GM20431 (cell line): Measurements from ENCODE around the gene MSH4.
"Not testable (repeated sequence)": the region's sequence is repeated elsewhere in the genome, so short reads cannot be mapped to it uniquely, and the experiment has no call there.

Experiments
- in situ Hi-C: fragments of 300-500 bp; cut with MseI, MboI; formaldehyde crosslinking; loops from one replicate; pipeline ENCODE4 v1.15.0; 2020; ENCODE audit warnings: low sequenced_read_pairs; ENCODE audit not compliant: unreplicated experiment

The MSH4 gene

DNA sequence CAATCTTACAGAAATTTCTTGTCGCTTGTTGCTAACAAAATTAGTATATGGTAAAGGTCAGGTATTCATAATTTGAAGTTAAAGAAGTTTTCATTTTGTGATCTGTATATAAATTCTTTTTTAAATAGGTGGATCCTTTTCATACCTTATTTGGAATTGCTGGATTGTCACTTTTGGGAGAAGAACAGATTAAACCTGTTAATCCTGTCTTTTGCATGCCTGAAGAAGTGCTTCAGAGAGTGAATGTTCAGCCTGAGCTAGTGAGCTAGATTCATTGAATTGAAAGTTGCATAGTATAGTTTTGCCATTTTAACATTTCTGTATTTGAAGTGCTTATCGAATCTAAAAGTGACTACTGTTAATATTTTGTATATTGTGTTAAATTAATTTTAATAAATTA, 2.3 kb upstream of the MSH4 start:
- in situ Hi-C loops = no loop called here

DNA sequence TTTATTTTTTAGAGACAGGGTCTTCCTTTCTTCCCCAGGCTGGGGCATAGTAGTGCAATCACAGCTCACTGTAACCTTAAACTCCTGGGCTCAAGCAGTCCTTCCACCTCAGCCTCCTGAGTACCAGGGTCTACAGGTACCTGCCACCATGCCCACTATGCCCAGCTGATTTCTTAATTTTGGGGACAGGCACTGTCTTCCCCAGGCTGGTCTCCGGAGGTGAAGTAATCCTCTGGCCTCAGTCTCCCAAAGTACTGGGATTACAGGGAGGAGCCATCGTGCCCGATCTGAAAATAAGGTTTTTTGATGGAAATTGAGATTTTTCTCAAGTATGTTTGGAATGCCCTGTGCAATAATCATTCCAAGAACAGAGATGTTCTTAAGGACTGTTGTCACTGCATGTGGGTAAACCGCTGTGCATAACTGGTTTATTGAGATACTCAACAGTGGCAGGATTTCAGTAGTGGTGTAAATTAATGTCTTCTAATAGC, 934 bp upstream of the MSH4 start:
- in situ Hi-C loops = no loop called here

DNA sequence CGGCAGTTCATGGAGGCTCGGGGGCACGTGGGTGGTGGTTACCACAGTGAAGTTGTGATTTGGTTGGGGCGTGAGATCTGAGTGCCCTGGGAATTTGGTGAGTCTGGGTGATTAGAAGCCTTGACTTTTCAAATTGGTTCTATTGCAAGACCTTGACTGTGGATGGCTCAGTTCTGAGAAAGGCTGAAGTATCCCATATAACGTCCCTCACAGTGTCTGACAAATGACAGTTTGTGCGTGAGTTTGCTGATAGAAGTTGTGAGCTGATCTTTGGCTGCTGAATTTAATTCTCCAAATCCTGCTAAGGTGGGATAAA, 549 bp downstream of the MSH4 start:
- in situ Hi-C loops = no loop called here

DNA sequence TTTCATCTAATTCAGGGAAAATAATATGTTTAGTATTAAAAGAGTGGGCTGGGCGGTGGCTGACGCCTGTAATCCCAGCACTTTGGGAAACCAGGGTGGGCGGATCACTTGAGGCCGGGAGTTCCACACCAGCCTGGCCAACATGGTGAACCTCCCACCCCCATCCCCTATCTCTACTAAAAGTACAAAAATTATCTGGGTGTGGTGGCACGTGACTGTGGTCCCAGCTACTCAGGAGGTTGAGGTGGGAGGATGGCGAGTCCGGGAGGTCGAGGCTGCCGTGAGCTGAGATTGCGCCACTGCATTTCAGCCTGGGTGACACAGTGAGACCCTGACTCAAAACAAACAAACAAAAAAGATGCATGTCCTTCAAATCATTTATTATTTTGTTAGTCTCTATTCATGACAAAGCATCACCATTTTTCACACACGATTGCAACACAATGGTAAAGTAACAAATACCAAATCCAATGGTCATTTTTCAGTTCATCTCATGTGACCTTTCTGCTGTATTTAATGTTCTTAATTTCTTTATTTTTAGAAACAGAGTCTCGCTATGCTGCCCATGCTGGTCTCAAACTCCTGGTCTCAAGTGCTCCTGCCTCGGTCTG, 1.0 kb downstream of the MSH4 start:
- in situ Hi-C loops = no loop called here

DNA sequence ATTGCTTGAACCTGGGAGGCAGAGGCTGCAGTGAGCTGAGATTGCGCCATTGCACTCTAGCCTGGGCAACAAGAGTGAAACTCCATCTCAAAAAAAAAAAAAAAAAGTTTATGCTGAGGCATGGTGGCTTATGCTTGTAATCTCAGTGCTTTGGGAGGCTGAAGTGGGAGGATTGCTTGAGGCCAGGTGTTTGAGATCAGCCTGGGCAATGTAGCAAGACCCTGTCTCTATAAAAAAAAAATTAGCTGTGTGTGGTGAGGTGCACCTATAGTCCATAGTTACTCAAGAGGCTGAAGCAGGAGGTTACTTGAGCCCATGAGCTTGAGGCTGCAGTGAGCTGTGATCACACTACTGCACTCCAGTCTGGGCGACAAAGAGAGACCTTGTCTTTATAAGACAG, 4.8 kb downstream of the MSH4 start:
- in situ Hi-C loops = not testable (repeated sequence)

DNA sequence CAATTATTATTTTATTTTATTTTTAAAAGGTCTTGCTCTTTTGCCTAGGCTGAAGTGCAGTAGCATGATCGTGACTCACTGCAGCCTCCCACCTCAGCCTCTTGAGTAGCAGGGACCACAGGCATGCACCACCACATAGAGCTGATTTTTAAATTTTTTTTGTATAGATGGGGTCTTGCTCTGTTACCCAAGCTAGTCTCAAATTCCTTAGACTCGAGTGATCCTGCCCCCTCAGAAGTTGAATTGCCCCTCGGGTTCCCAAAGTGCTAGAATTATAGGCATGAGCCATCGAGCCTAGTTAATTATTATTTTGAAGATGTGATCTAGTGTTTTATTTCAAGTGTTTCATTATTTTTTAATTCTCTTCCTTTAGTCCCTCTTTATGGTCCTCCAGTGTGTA, 12.2 kb downstream of the MSH4 start:
- in situ Hi-C loops = no loop called here

DNA sequence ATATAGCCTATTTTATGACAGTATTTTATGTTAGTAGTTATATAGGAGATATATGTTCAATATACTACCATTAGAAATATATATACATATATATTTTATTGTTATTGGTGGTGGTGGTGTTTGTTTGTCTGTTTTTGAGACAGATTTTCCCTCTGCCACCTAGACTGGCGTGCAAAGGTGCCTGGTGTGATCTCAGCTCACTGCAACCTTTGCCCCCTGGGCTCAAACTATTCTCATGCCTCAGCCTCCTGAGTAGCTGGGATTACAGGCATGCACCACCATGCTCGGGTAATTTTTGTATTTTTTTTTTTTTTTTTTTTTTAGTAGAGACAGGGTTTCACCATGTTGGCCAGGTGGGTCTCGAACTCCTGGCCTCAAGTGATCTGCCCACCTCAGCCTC, 13.4 kb downstream of the MSH4 start:
- in situ Hi-C loops = not testable (repeated sequence)

DNA sequence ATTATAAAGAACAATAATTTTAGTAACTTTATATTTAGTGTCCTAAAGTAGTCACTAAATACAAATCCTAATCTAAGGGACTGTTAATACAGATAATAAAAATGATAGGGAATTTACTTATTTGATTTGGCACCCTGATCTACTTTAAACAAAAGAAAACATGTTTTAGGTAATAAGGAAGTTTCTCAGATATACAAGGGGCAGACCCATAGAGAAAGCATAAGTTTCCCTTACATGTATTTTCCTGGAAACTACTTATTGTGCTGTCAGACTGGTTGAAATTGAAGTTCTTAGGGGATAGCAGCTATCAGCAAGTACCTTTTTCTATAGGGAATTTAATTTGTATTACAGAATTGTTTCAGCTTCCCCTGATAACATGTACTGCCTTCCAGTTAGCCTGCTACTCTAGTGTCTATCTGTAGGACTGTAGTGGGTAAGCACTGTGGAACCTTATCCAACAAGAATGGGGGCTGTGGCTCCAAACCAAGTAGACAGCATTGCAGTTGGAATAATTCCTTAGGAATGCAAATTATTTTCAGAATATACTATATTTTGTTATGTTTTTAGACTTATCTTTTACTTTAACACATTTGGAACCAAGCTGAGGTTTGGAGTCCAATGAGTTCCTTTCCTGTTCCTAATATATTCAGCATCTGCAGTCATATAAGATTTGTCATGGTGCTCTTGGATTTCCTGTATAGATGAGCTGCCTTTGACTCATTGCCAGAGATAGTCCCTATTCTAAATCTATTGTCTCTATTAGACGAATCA, 14.7 kb downstream of the MSH4 start:
- in situ Hi-C loops = no loop called here

DNA sequence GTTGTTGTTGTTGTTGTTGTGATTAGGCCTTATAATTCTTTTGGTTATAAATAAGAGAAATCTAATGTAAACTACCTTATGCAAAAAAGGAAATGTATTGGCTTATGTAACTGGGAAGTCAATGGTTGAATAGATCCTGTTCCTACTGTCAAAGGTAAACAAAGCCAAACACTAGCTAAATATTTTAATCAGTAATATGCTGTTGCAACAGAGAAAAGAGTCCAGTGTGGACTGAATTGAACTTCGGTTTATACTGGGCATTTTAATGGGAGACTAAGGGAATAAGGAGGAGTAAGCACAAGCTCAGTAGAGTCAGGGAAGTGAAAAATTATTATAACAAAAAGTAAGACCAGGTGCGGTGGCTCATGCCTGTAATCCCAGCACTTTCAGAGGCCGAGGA, 15.4 kb downstream of the MSH4 start:
- in situ Hi-C loops = no loop called here

DNA sequence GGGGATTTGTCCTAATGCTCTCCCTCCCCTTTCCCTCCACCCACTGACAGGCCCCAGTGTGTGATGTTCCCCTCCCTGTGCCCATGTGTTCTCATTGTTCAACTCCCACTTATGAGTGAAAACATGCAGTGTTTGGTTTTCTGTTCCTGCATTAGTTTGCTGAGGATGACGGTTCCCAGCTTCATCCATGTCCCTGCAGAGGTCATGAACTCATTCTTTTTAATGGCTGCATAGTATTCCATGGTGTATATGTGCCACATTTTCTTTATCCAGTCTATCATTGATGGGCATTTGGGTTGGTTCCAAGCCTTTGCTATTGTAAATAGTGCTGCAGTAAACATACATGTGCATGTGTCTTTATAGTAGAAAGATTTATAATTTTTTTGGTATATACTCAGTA, 26.9 kb downstream of the MSH4 start:
- in situ Hi-C loops = not testable (repeated sequence)

DNA sequence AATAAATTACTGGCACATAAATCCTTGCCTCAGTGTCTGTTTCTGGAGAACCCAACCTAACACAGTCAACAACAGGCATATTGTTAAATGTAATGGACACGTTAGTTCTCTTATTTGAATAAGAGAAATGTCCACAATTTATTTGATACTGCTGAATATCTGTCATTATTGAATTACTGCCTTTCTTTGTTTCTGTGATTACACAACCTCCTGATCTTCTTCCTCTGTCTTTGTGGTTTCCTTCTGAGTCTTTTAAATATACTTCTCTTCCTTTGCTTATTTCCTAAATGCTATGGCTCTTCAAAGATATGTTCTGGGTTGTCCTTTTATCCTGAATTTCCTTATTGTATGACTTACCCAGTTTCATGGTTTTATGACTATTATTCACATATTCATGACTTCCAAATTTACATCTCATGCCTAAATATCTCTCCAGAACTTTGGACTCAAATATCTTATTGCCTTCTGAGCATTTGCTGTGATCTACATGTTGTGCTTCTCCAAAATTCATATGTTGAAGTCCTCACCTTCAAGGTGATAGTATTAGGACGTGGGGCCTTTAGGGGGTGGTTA, 39.9 kb downstream of the MSH4 start:
- in situ Hi-C loops = no loop called here

DNA sequence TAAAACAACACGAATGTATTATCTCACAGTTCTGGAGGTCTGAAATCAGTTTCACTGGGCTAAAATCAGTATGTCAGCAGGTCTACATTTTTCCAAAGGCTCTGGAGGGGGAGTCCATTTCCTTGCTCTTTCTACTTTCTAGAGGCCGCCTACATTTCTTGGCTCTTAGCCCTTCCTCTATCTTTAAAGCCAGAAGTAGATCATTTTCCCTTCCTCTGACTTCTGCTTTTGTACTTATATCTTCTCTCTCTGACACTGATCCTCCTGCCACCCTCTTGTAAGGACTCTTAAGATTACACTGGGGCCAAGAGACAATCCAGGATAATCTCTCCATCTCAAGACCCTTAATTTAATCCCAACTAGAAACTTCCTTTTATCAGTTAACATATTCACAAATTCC, 41.4 kb downstream of the MSH4 start:
- in situ Hi-C loops = no loop called here

DNA sequence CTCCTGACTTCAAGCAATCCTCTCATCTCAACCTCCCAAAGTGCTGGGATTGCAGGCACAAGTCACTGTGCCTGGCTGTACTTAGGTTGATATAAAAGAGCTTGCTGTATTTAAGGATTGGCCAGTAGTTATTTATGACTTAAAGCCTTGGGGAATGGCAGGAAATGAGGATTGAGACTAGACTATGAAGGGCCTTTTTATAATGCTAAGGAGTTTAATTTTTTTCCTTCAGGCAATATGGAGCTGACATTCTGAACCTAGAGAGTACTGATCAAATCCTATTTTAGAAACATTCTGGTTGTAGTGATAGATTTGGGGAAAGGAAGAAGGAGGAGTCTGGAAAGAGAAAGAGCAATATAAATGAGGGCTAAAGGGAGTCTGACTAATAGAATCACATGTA, 44.7 kb downstream of the MSH4 start:
- in situ Hi-C loops = no loop called here

DNA sequence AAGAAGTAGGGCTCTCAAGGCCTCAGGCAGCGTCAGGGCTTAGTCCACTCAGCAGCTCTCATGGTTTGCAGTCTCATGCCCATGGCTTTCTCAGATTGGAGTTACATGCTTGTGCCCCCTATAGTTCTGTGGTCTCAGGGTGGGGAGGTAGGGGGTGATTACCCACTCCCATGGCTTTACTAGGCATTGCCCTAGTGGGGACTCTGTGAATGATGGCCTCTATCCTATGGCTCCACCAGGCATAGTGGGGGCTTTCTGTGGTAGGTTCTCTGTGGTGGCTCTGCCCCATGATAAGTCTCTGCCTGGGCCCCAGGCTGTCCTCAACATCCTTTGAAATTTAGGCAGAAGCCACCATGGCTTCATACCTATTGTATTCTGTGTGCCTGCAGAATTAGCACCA, 48.9 kb downstream of the MSH4 start:
- in situ Hi-C loops = no loop called here

DNA sequence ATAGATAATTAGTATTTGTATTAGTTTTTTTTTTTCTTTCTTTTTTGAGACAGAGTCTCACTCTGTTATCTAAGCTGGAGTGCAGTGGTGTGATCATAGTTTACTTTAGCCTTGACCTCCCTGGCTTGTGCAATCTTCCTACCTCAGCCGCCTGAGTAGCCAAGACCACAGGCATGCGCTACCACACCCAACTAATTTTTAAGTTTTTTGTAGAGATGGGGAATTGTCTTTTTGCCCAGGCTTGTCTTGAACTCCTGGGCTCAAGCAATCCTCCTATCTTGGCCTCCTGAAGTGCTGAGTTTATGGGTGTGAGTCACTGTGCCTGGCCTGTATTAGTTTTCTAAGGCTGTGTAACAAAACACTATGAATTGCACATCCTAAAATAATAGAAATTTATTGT, 58.3 kb downstream of the MSH4 start:
- in situ Hi-C loops = no loop called here

DNA sequence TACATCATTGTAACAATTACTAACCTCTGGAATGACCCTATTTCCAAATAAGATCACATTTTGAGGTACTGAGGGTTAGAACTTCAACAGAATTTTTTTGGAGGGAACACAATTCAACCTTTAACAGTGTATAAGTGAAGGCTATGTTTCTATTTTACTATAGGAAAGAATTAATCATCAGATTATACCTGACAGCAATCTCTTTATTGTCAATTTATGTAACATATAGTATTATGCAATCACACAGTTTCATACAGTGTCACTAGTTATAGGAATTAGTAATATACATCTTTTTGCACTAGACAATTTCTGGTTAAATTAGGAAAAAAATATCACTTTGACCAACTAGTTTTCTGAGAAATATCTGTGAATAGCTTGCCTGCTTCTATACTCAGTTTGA, 59.1 kb downstream of the MSH4 start:
- in situ Hi-C loops = no loop called here

DNA sequence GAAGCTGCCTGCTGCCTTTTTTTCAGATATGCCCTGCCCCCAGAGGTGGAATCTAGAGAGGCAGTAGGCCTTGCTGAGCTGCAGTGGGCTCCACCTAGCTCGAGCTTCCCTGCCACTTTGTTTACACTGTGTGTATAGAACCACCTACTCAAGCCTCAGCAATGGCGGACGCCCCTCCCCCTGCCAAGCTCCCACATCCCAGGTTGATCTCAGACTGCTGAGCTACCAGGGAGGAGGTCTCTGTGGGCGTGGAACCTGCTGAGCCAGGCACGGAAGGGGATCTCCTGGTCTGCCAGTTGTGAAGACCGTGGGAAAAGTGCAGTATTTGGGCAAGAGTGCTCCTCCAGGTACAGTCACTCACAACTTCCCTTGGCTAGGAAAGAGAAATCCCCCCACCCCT, 65.1 kb downstream of the MSH4 start:
- in situ Hi-C loops = no loop called here

DNA sequence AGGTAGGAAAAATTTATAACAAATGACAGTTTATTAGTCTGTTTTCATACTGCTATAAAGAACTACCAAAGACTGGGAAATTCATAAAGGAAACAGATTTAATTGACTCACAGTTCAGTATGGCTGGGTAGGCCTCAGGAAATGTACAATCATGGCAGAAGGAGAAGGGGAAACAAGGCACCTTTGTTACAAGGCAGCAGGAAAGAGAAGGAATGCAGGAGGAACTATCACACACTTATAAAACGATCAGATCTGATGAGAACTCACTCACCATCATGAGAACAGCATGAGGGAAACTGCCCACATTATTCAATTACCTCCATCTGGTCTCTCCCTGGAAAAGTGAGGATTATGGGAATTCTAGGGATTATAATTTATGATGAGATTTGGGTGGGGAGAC, 74.3 kb downstream of the MSH4 start:
- in situ Hi-C loops = no loop called here

DNA sequence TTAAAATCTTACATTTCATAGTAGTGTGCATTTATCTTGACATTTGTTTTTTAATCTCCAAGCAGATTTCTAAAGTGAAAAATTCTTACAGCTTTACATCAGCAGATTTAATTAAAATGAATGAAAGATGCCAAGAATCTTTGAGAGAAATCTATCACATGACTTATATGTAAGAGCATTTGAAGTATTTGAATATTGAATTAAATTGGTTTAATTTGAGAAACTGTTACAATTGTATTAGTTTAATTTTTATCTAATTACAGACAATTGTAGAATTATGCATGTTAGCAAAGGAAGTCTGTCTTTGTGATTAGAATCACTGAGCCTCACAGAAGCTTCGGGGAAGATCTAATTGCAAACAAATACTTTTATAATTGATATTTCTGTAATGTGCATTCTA, 83.3 kb downstream of the MSH4 start:
- in situ Hi-C loops = no loop called here

DNA sequence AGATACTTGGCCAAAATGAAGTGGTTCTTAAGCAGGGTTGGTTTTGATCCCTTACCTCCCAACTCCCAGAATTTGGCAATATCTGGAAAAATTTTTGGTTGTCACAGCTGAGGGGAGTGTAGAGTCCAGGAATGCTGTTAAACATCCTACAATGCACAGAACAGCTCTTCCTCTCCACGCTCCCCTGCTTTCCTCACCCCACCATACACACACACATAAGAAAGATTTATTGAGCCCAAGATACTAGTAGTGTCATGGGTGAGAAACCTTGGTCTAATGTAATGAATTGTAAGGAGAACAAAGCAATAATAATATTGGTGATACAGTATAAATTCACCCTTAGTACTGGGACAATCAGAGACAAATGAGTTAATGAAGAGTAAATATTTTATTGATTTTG, 87.8 kb downstream of the MSH4 start:
- in situ Hi-C loops = no loop called here

DNA sequence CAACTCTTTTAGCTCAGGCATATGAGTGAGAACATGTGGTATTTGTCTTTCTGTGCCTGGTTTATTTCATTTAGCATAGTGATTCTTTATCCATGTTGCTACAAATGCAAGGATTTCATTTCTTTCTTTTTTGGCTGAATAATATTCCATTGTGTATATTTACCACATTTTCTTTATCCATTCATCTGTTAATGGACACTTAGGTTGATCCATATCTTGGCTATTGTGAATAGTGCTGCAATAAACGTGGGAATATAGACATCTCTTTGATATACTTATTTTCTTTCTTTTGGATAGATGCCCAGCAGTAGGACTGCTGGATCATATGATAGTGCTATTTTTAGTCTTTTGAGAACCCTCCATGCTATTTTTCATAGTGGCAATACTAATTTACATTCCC, 104.7 kb downstream of the MSH4 start:
- in situ Hi-C loops = no loop called here

DNA sequence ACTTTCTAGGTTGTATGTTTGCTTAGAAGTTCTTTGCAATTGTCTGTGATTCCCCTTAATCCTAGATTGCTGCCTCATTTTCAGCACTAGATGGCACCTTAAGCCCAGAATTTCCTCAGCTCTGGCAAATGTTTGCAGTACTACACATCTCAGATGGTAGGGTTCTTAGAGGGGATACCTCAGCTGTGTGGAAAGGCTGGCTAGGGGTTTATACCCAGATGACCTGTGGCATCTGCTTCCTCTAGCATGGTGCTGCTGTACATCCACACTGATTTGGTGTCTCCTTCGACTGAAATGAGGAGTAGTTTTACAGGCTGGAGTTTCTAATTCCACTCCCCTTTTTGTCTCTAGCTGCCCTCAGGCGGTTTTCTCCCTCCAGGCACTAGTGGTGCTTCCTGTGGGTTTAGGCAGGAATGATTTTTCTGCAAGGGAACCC, 112.1 kb downstream of the MSH4 start:
- in situ Hi-C loops = no loop called here
